Measurements from ENCODE around the gene RCC1. TPM values are rescaled to one million over a fixed set of nuclear protein-coding genes. Genes with fewer than 3 reads are reported as not detected.

The RCC1 gene
- polyA plus RNA-seq, 1 of the 3 experiments (the other 2 are of a cell fraction) = 61.0 TPM

DNA sequence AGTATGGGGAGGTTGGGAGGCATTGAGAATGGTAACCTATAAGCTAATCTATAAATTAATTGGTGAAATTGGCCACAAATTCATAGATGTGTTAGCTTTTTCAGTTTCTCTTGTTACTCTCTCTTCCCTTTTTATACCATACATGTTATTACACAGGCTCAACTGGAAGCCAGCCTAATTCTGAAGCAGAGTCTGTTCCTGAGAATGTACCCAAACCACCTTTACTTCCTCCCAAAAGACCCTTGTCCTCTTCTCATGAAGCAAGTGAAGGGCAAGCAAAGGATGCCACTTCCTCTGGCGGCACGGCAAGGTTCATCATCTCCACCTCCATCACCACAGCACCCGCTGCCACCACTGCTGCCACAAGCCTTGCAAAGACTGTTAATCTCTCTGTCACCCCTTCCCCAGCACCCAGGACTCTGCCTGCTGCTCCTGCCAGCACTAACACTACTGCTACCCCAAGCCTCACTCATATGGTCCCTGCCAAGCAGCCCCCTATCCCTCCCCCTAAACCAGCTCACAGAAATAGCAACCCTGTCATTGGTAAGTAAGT lies 39.5 kb upstream of the RCC1 start:
- no peak for DNase-seq
- no peaks in the 10 kb centered on the region for H3K27me3 ChIP-seq (ENCODE audit: insufficient read depth)
- peaks cover 7% of the 10 kb centered on the region for H3F3A ChIP-seq (replicated peaks; ENCODE audit: insufficient read depth)
- TF ChIP-seq GATA2 (CRISPR knock-in tag; IDR thresholded peaks at IDR 0.05) = no peak
- no peak for TF ChIP-seq FOXM1 (IDR thresholded peaks at IDR 0.05; ENCODE audit: low read depth)
- no peak for TF ChIP-seq RCOR1 (IDR thresholded peaks at IDR 0.05; ENCODE audit: low read length)
- TF ChIP-seq RFX5 (IDR thresholded peaks at IDR 0.05; ENCODE audit: low read length) = no peak
- peaks cover 5% of the 10 kb centered on the region; the same call in 1 of the 2 replicates for H3K79me2 ChIP-seq (ENCODE audit: insufficient read depth)
- H4K20me1 ChIP-seq (ENCODE audit: insufficient read depth) = no peaks in the 10 kb centered on the region
- 97% methylated on average over 3 of the region's 3 CpGs for WGBS (ENCODE audit: low lambda C conversion rate)
- no peak overlapping the region for H3K4me3 ChIP-seq (ENCODE audit: low read depth in 2 of 2, low read length in 1 of 2)
- ChIA-PET POLR2A (no interaction called here), CTCF (interaction anchor here (1.2 to 2.0 kb wide), 2 partner anchors 57 to 106 kb away, joined by 3 to 7 read pairs; no protein-coding TSS in a partner anchor)
- no peak overlapping the region for H3K27ac ChIP-seq (ENCODE audit: low read depth in 2 of 2, low read length in 1 of 2)
- no peak overlapping the region for H2AFZ ChIP-seq (ENCODE audit: low read depth)
- no peaks in the 10 kb centered on the region for H3K9me3 ChIP-seq
- no peak overlapping the region for H3K4me2 ChIP-seq
- H3K9me2 ChIP-seq = no peaks in the 10 kb centered on the region
- no peak overlapping the region for H3K9ac ChIP-seq
- H3K36me3 ChIP-seq (replicated peaks in 1 of 2; ENCODE audit: control insufficient read depth in 1 of 2, insufficient read depth in 2 of 2, low read length in 1 of 2) = peaks cover 11 to 38% of the 10 kb centered on the region in 2 experiments
- H3K4me1 ChIP-seq (ENCODE audit: control insufficient read depth in 1 of 2, insufficient read depth in 2 of 2, low read depth in 1 of 2, low read length in 1 of 2) = no peaks in the 10 kb centered on the region

DNA sequence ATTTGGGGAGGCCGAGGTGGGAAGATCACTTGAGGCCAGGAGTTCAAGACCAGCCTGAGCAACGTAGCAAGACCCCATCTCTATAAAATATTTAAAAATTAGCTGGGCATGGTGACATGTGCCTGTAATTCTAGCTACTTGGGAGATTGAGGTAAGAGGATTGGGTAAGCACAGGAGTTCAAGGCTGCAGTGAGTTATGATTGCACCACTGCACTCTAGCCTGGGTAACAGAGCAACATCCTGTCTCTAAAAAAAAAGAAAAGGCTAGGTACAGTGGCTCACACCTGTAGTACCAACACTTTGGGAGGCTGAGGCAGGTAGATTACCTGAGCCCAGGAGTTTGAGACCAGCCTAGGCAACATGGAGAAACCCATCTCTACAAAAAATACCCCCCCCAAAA lies 35.7 kb upstream of the RCC1 start:
- CTCF ChIA-PET = interaction anchor here (1.4 kb wide), 1 partner anchor 17 kb away, joined by 3 read pairs; no protein-coding TSS in a partner anchor
- Histone ChIP-seq H2AFZ (ENCODE audit: low read depth) (no peak overlapping the region), H3K9me2 (no peaks in the 10 kb centered on the region), H3K9ac (no peak overlapping the region), H3K79me2 (ENCODE audit: insufficient read depth) (peaks cover 5% of the 10 kb centered on the region; the same call in 1 of the 2 replicates), H3K4me3 (ENCODE audit: low read depth in 2 of 2, low read length in 1 of 2) (no peak overlapping the region), H3K4me2 (no peak overlapping the region), H3K4me1 (ENCODE audit: control insufficient read depth in 1 of 2, insufficient read depth in 2 of 2, low read depth in 1 of 2, low read length in 1 of 2) (no peaks in the 10 kb centered on the region), H3K27ac (ENCODE audit: low read depth in 2 of 2, low read length in 1 of 2) (no peak overlapping the region), H4K20me1 (ENCODE audit: insufficient read depth) (no peaks in the 10 kb centered on the region), H3K36me3 (replicated peaks in 1 of 2; ENCODE audit: control insufficient read depth in 1 of 2, insufficient read depth in 2 of 2, low read length in 1 of 2) (peaks cover 20 to 41% of the 10 kb centered on the region in 2 experiments), H3F3A (replicated peaks; ENCODE audit: insufficient read depth) (peaks cover 7% of the 10 kb centered on the region), H3K9me3 (no peaks in the 10 kb centered on the region), H3K27me3 (ENCODE audit: insufficient read depth) (no peaks in the 10 kb centered on the region)
- WGBS (ENCODE audit: low lambda C conversion rate) = 57% methylated on average over 2 of the region's 2 CpGs
- DNase-seq = no peak
- no peak for TF ChIP-seq POLR2AphosphoS5 (IDR thresholded peaks at IDR 0.05; ENCODE audit: low read depth, low read length)
- TF ChIP-seq RXRA (IDR thresholded peaks at IDR 0.05; ENCODE audit: borderline replicate concordance, low read depth) = no peak
- TF ChIP-seq, protein P1, sequence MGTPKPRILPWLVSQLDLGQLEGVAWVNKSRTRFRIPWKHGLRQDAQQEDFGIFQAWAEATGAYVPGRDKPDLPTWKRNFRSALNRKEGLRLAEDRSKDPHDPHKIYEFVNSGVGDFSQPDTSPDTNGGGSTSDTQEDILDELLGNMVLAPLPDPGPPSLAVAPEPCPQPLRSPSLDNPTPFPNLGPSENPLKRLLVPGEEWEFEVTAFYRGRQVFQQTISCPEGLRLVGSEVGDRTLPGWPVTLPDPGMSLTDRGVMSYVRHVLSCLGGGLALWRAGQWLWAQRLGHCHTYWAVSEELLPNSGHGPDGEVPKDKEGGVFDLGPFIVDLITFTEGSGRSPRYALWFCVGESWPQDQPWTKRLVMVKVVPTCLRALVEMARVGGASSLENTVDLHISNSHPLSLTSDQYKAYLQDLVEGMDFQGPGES (IDR thresholded peaks at IDR 0.05; ENCODE audit: low read depth, low read length) = no peak
- TF ChIP-seq TCF12 (IDR thresholded peaks at IDR 0.05) = no peak
- no peak for TF ChIP-seq RAD21 (IDR thresholded peaks at IDR 0.05; ENCODE audit: low read length)
- TF ChIP-seq NFIC (IDR thresholded peaks at IDR 0.05; ENCODE audit: borderline replicate concordance) = no peak
- TF ChIP-seq FOSL2 (IDR thresholded peaks at IDR 0.05; ENCODE audit: borderline replicate concordance, low read depth) = no peak
- TF ChIP-seq TAF1 (IDR thresholded peaks at IDR 0.05; ENCODE audit: borderline replicate concordance, low read depth, low read length) = no peak
- TF ChIP-seq NRF1 (IDR thresholded peaks at IDR 0.05; ENCODE audit: low read depth, low read length) = no peak
- TF ChIP-seq, protein P2, sequence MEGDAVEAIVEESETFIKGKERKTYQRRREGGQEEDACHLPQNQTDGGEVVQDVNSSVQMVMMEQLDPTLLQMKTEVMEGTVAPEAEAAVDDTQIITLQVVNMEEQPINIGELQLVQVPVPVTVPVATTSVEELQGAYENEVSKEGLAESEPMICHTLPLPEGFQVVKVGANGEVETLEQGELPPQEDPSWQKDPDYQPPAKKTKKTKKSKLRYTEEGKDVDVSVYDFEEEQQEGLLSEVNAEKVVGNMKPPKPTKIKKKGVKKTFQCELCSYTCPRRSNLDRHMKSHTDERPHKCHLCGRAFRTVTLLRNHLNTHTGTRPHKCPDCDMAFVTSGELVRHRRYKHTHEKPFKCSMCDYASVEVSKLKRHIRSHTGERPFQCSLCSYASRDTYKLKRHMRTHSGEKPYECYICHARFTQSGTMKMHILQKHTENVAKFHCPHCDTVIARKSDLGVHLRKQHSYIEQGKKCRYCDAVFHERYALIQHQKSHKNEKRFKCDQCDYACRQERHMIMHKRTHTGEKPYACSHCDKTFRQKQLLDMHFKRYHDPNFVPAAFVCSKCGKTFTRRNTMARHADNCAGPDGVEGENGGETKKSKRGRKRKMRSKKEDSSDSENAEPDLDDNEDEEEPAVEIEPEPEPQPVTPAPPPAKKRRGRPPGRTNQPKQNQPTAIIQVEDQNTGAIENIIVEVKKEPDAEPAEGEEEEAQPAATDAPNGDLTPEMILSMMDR (IDR thresholded peaks at IDR 0.05) = no peak
- TF ChIP-seq JUND (IDR thresholded peaks at IDR 0.05) = no peak
- TF ChIP-seq, protein P3, sequence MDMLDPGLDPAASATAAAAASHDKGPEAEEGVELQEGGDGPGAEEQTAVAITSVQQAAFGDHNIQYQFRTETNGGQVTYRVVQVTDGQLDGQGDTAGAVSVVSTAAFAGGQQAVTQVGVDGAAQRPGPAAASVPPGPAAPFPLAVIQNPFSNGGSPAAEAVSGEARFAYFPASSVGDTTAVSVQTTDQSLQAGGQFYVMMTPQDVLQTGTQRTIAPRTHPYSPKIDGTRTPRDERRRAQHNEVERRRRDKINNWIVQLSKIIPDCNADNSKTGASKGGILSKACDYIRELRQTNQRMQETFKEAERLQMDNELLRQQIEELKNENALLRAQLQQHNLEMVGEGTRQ (IDR thresholded peaks at IDR 0.05; ENCODE audit: borderline replicate concordance, low read depth, low read length) = no peak
- TF ChIP-seq SIN3A (IDR thresholded peaks at IDR 0.05; ENCODE audit: borderline replicate concordance, low read depth, low read length) = no peak
- TF ChIP-seq MEF2A (IDR thresholded peaks at IDR 0.05; ENCODE audit: borderline replicate concordance, low read depth) = no peak
- TF ChIP-seq, protein P4, sequence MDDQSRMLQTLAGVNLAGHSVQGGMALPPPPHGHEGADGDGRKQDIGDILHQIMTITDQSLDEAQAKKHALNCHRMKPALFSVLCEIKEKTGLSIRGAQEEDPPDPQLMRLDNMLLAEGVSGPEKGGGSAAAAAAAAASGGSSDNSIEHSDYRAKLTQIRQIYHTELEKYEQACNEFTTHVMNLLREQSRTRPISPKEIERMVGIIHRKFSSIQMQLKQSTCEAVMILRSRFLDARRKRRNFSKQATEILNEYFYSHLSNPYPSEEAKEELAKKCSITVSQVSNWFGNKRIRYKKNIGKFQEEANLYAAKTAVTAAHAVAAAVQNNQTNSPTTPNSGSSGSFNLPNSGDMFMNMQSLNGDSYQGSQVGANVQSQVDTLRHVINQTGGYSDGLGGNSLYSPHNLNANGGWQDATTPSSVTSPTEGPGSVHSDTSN (IDR thresholded peaks at IDR 0.05) = no peak
- TF ChIP-seq CHD2 (IDR thresholded peaks at IDR 0.05; ENCODE audit: low read length, partially characterized antibody) = no peak
- TF ChIP-seq, protein P5, sequence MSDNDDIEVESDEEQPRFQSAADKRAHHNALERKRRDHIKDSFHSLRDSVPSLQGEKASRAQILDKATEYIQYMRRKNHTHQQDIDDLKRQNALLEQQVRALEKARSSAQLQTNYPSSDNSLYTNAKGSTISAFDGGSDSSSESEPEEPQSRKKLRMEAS (IDR thresholded peaks at IDR 0.05; ENCODE audit: low read depth) = no peak
- no peak for TF ChIP-seq MXI1 (IDR thresholded peaks at IDR 0.05; ENCODE audit: low read depth, low read length)
- TF ChIP-seq TEAD4 (IDR thresholded peaks at IDR 0.05; ENCODE audit: borderline replicate concordance, insufficient read depth) = no peak
- no peak for TF ChIP-seq ELF1 (IDR thresholded peaks at IDR 0.05)
- POLR2A ChIA-PET = interaction anchor here (0.7 to 1.1 kb wide), 2 partner anchors 39 to 1250 kb away, joined by 3 to 4 read pairs; no protein-coding TSS in a partner anchor

All from SK-N-SH (cell line).